Measurements from ENCODE around the gene CDK14.

The CDK14 gene

GRCh38 chr7:91091631-91092030, 495.5 kb downstream of the CDK14 start:
- H3K9me3 ChIP-seq (ENCODE audit: severe bottlenecking): no peaks in the 10 kb centered on the region
- H3K36me3 ChIP-seq: no peaks in the 10 kb centered on the region
- H3K4me3 ChIP-seq (ENCODE audit: low read depth, low read length): no peak overlapping the region
- H3K27me3 ChIP-seq (ENCODE audit: insufficient read depth, low read depth, severe bottlenecking): no peaks in the 10 kb centered on the region
- no peak overlapping the region for H3K27ac ChIP-seq
- no peak for TF ChIP-seq CTCF (IDR thresholded peaks at IDR 0.05; ENCODE audit: low read depth, low read length)
- DNase-seq: no peak

DNA sequence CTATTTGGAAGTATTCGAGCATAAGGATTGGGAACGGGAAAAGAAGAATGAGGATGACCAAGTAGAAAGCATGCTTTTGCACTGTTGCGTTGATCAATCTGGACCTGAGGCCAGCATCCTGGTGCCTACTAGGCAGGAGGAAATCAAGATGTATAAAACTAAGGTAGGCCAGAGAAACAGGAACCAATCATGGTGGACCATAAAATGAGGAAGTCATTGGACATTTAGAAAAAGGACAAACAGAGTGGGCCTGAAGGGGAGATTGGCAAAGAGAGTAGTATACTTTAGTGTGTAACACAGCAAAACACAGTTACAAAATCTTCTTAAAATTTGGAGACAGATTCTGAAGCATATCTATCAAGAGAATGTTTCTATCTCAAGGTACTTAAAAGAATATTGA, 497.1 kb downstream of the CDK14 start:
- Histone ChIP-seq H3K9me3 (ENCODE audit: severe bottlenecking) (no peaks in the 10 kb centered on the region), H3K4me3 (ENCODE audit: low read depth, low read length) (no peak overlapping the region), H3K27me3 (ENCODE audit: insufficient read depth, low read depth, severe bottlenecking) (no peaks in the 10 kb centered on the region), H3K27ac (no peak overlapping the region), H3K36me3 (no peaks in the 10 kb centered on the region)
- no peak for DNase-seq
- TF ChIP-seq CTCF (IDR thresholded peaks at IDR 0.05; ENCODE audit: low read depth, low read length): no peak

DNA sequence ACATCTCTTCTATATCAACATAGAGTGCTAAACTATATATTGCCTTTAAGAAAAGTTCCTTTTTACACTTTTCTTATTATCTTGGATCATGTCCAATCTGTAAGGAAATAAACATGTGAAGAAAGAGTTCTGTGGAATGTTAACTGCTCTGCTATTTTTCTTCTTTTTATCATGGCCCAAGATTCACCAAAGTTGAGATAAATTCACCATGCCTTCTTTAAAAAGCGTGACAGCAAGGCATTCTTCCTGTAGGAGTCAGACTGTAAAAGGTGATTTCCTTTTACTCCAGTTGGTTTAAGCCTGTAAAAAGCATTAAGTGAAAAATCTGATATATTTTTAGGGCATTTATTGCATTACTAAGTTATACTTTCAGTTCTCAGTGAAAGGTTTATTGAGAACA, 502.4 kb downstream of the CDK14 start:
- Histone ChIP-seq H3K9me3 (ENCODE audit: severe bottlenecking) (no peaks in the 10 kb centered on the region), H3K4me3 (ENCODE audit: low read depth, low read length) (no peak overlapping the region), H3K27me3 (ENCODE audit: insufficient read depth, low read depth, severe bottlenecking) (no peaks in the 10 kb centered on the region), H3K36me3 (no peaks in the 10 kb centered on the region), H3K27ac (no peak overlapping the region)
- TF ChIP-seq CTCF (IDR thresholded peaks at IDR 0.05; ENCODE audit: low read depth, low read length): no peak
- no peak for DNase-seq

DNA sequence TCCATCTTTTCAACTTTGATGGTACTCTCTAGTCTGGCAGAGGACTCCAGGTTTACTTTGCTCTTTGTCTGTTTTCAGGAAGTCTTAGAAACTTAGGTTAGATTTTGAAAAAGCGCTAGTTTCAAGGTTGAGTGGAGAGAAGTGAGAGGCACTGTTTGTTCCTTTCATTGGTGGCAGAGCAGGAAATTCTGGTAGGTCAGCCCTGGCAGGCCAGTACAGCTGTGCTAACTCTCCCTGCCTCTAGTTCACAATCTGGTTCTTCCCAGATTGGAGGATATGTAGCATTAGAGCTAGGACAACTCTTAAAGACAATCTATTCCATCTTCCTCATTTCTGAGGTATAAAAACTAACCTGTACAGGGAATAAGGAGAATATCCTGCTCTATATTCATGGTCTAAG, 507.2 kb downstream of the CDK14 start:
- no peak for TF ChIP-seq CTCF (IDR thresholded peaks at IDR 0.05; ENCODE audit: low read depth, low read length)
- Histone ChIP-seq H3K27me3 (ENCODE audit: insufficient read depth, low read depth, severe bottlenecking) (no peaks in the 10 kb centered on the region), H3K9me3 (ENCODE audit: severe bottlenecking) (peaks cover 2% of the 10 kb centered on the region), H3K27ac (no peak overlapping the region), H3K36me3 (no peaks in the 10 kb centered on the region), H3K4me3 (ENCODE audit: low read depth, low read length) (no peak overlapping the region)
- no peak for DNase-seq

DNA sequence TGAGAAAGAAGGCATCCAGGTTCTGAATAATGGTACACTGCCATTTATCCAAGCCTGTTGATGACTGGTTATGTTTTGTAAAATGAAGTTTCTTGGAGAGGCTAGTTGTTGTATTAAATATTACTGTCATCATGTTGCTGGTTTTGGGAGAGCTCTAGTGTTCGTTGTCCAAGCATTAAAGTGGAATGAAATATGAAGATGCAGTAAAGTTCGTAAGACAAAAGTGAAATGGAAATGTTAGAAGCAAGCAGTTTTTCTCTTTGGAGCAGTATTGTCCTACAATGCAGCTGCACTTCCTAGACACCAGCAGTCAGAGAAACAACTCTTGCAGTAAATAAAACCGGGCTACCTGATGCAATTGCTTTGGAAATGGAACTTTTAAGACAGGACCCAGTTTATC, 511.3 kb downstream of the CDK14 start:
- Histone ChIP-seq H3K36me3 (no peaks in the 10 kb centered on the region), H3K27me3 (ENCODE audit: insufficient read depth, low read depth, severe bottlenecking) (no peaks in the 10 kb centered on the region), H3K27ac (no peak overlapping the region), H3K9me3 (ENCODE audit: severe bottlenecking) (peaks cover 2% of the 10 kb centered on the region), H3K4me3 (ENCODE audit: low read depth, low read length) (no peak overlapping the region)
- no peak for TF ChIP-seq CTCF (IDR thresholded peaks at IDR 0.05; ENCODE audit: low read depth, low read length)
- no peak for DNase-seq

- Histone ChIP-seq H3K27ac (no peak overlapping the region), H3K27me3 (ENCODE audit: insufficient read depth, low read depth, severe bottlenecking) (no peaks in the 10 kb centered on the region), H3K36me3 (no peaks in the 10 kb centered on the region; the same call in 1 of the 2 replicates), H3K4me3 (ENCODE audit: low read depth, low read length) (no peak overlapping the region), H3K9me3 (ENCODE audit: severe bottlenecking) (peaks cover 2% of the 10 kb centered on the region)
- no peak for DNase-seq
- no peak for TF ChIP-seq CTCF (IDR thresholded peaks at IDR 0.05; ENCODE audit: low read depth, low read length)
Measured at GRCh38 chr7:91109200-91109599, 513.1 kb downstream of the CDK14 start.
